Ramos (cell line): Measurements from ENCODE around the gene TPSG1.
"Not testable (repeated sequence)": the region's sequence is repeated elsewhere in the genome, so short reads cannot be mapped to it uniquely, and the experiment has no call there.

ENCODE experiments used
- in situ Hi-C: fragments of 300-500 bp; cut with MboI; formaldehyde crosslinking; loops from one replicate; pipeline ENCODE4 v1.14.3; 2022; ENCODE audit warnings: low sequenced_read_pairs; ENCODE audit not compliant: unreplicated experiment

Gene TPSG1

GRCh38 chr16:1225051-1225451 lies at the start of gene TPSG1:
TSS of gene TPSG1 (minus strand) at chr16:1225268. CDS start at chr16:1225252, 16 bp downstream.
- in situ Hi-C loops = no loop called here

GRCh38 chr16:1274767-1275166 lies 49.7 kb upstream of the TPSG1 start:
- in situ Hi-C loops = no loop called here

GRCh38 chr16:1273816-1274215 lies 48.7 kb upstream of the TPSG1 start:
- in situ Hi-C loops = no loop called here

- in situ Hi-C loops = no loop called here
Measured at GRCh38 chr16:1272453-1273198, 47.6 kb upstream of the TPSG1 start.

- in situ Hi-C loops = not testable (repeated sequence)
Measured at GRCh38 chr16:1271724-1272413, 46.8 kb upstream of the TPSG1 start.

GRCh38 chr16:1271380-1271723 lies 46.3 kb upstream of the TPSG1 start:
- in situ Hi-C loops = no loop called here

GRCh38 chr16:1269418-1269817 lies 44.4 kb upstream of the TPSG1 start:
- in situ Hi-C loops = not testable (repeated sequence)

GRCh38 chr16:1265826-1266225 lies 40.8 kb upstream of the TPSG1 start:
- in situ Hi-C loops = no loop called here

- in situ Hi-C loops = no loop called here
Measured at GRCh38 chr16:1265090-1265630, 40.1 kb upstream of the TPSG1 start.

- in situ Hi-C loops = no loop called here
Measured at GRCh38 chr16:1264345-1265089, 39.4 kb upstream of the TPSG1 start.

- in situ Hi-C loops = no loop called here
Measured at GRCh38 chr16:1263591-1264344, 38.7 kb upstream of the TPSG1 start.

GRCh38 chr16:1262846-1263221 lies 37.8 kb upstream of the TPSG1 start:
- in situ Hi-C loops = no loop called here

- in situ Hi-C loops = no loop called here
Measured at GRCh38 chr16:1262210-1262845, 37.3 kb upstream of the TPSG1 start.

GRCh38 chr16:1261131-1261892 lies 36.2 kb upstream of the TPSG1 start:
- in situ Hi-C loops = no loop called here

- in situ Hi-C loops = no loop called here
Measured at GRCh38 chr16:1260101-1260680, 35.1 kb upstream of the TPSG1 start.

GRCh38 chr16:1259760-1260068 lies 34.6 kb upstream of the TPSG1 start:
- in situ Hi-C loops = no loop called here

GRCh38 chr16:1258906-1259759 lies 34.1 kb upstream of the TPSG1 start:
- in situ Hi-C loops = no loop called here

- in situ Hi-C loops = no loop called here
Measured at GRCh38 chr16:1258225-1258600, 33.1 kb upstream of the TPSG1 start.
